NCI-H2227 (cell line): ENCODE measurements around the gene THBD.

Source experiments
- DNase-seq: peaks from one replicate; lab custom pipeline; 2025; ENCODE audit not compliant: unreplicated experiment; lab: John Stamatoyannopoulos, UW

Gene THBD, protein sequence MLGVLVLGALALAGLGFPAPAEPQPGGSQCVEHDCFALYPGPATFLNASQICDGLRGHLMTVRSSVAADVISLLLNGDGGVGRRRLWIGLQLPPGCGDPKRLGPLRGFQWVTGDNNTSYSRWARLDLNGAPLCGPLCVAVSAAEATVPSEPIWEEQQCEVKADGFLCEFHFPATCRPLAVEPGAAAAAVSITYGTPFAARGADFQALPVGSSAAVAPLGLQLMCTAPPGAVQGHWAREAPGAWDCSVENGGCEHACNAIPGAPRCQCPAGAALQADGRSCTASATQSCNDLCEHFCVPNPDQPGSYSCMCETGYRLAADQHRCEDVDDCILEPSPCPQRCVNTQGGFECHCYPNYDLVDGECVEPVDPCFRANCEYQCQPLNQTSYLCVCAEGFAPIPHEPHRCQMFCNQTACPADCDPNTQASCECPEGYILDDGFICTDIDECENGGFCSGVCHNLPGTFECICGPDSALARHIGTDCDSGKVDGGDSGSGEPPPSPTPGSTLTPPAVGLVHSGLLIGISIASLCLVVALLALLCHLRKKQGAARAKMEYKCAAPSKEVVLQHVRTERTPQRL

DNA sequence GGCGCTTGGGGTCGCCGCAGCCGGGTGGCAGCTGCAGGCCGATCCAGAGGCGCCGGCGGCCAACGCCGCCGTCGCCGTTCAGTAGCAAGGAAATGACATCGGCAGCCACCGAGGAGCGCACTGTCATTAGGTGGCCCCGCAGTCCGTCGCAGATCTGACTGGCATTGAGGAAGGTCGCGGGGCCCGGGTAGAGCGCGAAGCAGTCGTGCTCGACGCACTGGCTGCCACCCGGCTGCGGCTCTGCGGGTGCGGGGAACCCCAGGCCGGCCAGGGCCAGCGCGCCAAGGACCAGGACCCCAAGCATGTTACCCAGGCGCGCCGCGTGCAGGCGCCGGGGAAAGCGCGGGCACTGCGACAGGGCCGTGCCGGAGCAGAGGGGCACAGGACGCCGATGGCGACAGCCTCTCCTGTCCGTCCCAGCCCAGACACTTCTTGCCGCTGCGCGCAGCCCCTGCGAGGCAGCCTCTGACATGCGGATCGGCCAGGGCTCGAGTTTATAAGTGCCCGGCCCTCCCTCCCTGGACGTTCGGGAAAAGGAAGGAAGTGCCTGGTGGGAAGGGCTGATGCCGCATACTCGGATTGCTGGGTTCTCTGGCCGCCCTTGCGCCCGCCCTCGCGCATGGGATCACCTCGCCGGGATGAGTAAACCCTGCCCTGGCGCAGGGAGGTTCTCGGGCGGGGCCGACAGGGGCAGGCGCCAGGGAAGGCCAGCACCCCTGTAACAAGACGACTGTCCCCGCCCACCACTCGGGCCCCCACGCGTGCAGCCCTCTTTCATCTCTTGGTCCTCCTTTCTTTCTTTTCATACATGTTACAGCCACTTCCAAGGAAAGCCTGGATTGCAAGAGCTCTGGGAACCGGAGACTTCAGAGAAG, at the start of gene THBD:
THBD (minus strand) TSS at position 472 of the 875 bp plus-strand sequence; CDS start at position 304, 168 bp downstream.
- no peak for DNase-seq

DNA sequence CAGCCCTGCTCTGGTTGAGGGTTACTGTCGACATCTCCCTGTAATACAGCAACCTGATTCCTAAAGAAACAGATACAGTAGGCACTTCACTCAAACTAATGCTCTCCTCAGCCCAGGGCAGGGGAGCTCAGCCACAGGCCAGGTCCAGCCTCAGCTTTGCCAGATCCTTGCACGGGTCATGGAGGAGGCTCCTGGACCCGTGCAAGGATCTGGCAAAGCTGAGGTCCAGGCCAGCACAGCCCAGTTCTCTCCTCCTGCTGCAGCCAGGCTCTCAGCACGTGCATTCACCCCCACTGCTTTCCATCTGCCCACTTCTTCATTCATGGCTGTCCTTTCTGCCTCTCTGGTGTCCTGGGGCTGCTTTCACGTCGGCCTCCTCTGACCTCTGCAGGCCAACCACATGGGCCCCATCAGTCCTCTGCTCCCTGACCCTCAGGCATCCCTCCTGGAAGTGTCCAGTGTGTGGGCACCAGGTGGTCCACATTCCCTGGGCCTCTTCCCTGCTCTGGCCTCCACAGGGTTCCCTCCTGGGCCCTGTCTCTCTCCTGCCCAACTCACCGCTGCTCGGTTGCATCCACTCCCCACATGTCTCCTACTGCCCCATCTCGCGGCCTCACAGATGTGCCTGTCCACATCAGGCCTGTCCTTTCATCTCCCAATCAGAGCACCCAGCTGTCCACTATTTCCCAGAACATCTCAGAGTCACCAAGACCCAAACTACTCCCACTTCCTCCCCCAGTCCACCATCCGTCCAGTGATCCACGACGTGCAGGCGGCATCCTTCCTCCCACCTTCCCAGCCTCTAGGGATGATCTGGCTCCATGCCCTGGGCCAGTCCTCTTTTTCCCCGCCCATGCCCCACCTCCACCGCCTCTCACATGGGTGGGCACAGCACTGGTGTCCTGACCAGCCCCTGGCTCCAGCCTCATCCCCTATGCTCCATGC, 48.4 kb upstream of the THBD start:
- no peak for DNase-seq

DNA sequence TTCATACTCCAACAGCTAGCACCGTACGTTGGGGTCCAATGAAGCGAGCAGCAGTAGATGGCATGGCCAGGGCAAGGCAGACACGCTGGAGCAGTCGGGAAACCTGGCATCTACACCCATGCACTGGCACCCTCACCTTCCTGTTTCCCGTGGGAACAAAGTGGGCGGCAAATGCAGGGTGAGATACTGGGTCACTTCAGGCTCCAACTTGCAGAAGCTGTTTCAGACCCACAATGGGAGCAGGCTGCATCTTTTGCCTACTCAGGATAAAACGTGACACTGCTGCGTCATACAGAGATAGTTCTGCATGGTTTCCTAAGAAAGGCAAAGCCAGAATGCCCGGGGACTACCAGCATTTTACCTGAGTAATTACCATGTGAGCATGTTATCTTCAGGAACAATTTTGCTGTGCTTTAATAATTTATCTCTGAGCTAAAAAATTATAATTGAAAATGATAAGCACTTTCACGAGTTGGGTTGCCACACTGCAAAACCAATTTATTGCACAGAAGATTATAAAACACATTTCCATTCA, 47.6 kb upstream of the THBD start:
- DNase-seq: no peak

DNA sequence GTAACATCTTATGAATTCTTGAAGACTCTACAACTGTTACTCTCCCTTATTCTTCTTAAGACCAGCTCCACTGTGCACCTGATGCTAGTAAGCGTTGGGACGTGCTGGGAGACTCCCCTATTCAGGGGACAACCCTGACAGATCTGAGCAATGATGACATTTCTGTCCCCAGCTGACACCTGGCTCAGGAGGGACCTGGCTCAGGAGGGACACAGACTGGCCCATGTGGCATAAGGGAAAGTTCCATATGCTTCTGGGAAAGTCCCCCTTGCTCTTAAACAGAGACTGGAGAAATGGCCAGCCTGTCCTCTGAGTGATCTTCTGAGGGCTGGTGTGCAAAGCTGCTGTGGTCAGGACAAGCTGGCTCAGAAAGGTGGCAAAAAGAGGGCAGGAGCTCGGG, 46.6 kb upstream of the THBD start:
- DNase-seq: no peak

DNA sequence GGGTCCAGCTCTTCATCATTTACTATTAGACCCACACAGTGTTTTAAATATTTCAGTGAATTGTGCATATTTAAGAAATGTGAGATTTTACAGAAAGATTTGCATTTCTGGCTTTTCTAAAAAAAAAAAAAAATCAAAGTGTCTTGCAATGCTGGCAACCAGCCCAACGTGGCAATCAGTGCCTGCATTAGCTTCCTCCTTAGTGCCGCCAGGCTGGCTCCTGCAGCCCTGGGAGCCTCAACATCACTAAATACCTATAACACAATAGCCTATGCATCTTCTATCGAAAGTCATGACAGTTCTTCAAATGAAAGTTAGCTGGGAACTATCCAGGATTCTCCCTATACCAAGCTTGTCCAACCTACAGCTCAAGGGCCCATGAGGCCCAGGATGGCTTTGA, 46.0 kb upstream of the THBD start:
- no peak for DNase-seq

DNA sequence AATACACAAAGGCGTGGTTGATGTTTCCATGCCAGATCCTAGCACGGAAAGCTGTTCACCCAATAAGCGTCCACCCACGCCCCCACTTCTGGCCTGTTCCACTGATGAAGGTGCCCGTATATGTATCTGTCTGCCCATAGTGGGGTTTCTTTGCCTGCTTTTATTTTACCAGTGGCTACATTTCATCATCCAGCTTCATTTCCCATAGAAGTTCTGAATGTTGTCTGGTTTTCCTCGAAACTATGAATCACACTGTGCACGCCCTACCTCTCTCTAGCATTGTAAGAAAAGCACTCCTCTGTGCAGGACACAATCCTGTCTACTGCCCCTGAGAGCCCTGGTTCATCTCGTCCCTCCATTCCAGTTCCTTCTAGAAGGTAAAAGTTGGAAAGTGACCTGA, 45.5 kb upstream of the THBD start:
- no peak for DNase-seq

DNA sequence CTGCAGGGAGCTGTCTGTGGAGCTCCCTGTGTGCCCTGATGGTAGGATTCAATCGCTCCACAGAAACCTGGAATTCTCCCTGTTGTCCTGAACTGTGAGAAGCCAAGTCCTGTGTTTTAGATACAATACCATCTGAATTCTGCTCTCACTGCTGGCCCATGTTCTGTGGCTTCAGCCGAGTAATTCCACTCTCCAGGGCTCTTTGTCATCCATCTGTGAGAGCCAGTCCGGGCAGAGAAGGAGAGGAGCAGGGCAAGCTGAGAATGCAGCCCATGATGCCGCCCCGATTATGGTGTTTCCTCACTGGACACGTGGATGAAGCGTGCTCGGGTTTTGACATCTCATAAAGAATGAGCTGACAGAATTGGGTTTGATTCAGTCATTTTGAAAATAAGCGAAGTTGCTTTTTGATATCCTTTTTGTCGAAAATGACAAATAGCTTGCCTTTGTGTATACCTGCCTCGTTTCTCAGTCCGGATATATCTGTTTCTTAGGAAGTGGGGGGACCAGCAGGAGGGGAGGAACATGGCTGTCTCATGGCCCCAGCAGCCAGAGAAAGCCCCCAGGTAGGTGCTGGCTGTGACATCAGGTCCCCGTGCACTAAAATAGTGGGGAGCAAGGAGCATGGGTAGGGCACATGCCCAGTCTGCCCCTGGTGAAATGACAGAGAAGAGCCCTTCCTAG, 44.9 kb upstream of the THBD start:
- no peak for DNase-seq

DNA sequence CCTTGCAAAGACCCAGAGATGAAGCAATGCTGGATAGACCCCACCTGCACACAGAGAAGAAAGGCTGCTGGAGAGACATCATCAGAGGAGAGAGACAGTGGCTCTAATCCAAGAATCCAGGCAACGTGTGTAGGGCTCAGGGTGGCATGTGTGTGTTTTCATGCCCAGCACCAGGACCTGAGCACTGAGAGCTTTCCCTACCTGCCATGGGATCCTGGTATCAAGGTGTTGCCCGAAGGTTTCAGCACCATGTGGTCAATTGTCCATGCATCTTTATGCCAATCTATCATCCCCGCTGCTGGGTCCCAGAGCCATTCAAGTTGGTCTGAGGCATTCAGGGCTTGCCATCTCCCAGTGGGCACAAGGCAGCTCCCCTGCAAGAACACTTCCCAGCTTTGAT, 44.1 kb upstream of the THBD start:
- no peak for DNase-seq

DNA sequence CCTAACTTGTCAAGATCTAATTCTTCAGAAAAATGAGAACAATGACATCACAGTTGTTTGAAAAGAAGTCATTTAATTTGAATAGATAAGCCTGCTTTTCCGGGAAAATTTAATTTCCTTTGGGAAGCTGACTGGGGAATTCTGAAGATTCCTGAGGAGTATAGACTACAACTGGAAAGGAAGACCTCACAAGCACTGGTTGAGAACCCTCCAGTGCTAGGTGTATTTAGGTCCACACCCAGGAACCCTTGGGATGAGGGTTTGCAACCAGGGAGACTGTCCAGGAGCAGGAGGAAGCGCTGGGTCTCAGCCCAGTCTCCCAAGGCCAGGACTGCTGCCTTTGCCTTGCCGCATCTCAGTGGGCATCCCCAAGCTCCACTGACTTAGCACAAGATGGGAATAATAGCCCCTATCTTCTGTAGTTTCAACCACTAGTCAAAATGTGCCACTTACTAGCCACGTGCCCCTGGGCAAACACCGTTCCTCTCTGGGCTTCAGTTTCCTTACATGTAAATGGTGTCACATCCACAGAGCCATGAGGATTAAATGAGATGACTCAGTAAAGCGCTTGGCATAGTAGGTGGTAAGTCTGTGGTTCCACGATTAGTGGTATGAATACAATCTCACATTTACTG, 43.5 kb upstream of the THBD start:
- DNase-seq: no peak

DNA sequence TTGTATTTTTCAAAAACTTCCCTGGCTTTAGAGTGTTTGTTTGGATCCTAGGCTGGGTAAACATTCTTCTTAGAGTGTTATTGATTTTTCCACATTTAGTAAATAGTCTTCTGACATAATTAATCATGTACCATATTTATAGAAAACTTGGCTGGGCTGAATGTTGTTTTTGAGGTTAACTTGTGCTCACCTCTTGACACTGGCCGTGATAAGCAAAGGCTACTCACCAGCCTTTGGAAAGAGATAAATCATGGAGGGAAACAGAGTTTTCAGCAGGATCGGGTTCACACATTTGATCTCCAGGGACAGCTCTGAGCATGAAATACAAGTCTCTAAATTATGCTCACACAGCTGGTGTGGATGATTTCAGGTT, 42.9 kb upstream of the THBD start:
- no peak for DNase-seq

DNA sequence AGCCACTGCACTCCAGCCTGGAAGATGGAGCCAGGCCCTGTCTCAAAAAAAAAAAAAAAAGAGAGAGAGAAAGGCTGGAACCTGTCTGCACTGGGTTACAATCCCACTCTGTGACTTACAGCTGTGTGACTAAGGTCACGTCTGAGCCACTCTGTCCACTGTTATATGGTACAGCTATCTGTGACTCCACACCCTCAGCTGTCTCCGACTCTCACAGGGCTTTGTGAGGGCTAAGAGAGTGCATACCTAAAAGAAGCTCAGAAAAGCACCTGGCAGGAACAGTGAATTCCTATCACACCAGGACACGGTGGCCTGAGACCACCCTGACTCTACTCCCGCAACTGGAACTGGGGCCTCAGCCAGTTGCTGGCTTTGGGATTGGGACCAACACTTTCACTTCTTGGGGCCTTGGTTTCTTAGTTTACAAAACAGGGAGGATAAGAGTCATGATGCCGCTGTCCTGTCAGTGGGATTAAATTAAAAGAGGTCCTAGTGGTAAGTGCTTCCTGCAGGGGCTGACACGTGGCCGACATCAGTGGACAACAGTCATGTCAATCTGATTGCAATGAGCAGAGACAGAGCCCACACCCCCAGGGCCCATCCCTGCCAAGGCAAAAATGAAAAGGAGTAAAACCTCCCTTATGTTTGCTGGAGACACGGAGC, 42.4 kb upstream of the THBD start:
- DNase-seq: no peak

DNA sequence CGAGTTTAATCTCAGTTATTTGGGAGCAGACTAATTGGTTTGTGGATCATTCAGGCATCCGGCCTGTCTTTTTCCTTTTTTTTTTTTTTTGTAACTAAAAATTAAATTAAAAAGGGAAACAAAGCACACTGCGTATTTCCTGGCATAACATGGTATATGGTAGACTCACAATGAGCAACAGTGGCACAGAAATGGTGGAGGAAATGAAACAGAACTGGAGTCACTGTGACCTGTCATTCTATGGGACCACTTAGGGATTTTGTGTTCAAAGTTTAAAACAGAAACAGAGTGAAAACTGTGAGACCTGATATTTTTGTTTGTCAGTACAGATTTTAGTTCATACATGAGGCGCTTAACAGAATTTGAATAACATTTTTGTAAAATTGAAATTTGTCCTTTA, 41.4 kb upstream of the THBD start:
- DNase-seq: no peak

DNA sequence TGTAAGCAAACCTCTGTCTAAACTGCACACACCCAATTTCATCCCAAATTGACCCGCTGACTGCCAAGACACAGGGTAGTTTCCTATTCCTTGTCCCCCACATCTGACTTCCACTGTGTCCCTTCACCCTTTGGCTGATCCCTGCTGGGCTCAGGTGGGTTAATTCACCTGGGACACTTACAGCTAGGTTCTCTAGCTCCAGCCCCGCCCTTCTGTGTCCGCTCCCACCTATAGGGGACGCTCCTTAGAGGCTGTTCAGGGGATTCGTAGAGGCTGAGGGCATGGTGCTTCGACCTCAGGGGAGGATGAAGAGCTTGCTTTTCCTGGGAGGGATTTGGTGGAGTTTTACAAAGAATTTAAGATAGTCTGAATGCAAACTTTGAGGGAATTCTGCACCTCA, 40.7 kb upstream of the THBD start:
- no peak for DNase-seq

DNA sequence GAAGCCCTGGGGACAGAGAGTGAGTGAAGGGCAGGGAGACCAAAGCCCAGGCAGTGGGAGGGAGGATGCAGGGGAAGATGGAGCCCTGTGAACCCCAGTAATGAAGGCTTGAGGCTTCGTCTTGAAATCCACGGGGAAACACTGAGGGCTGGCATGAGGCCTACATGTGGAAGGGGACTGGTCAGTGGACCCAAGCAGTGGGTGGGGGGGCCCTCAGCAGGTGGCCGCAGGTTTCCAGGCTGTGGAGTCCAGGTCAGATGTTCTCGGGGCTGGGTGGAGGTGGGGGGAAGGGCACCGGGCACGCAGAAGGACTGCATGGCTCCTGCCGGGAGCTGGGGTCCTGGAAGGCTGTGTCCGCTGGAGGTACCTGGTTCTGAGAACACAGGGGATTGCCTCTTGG, 39.4 kb upstream of the THBD start:
- no peak for DNase-seq

DNA sequence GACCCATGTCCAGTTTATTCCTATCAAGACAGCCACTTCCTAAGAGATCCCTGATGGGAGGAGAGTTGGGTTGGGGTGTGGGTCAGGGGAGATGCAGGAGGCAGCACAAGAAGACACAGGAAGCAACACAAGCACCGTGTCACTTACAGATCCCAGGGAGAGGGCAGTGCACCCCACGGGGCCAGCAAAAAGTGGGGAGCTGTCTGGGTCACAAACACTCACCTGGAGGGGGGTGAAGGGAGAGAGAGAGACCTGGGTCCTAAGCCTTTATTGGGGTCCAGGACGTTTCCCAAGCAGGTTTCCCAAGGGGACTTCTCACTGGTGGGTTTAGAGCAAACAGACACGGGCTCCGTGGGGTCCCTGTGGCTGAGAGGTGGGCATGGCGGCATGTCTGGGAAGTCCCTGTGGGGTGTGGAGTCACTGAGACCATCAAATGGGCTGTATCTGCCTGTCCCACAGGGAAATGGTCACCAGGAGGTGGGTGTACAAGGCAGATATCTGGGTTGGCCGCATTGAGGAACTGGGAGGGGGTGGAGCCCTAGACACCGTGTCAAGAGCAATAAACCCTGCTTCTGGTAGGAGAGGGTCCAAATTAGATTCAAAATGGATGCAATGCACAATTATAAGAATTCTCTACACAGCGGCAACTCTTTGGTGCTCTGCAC, 38.2 kb upstream of the THBD start:
- no peak for DNase-seq

DNA sequence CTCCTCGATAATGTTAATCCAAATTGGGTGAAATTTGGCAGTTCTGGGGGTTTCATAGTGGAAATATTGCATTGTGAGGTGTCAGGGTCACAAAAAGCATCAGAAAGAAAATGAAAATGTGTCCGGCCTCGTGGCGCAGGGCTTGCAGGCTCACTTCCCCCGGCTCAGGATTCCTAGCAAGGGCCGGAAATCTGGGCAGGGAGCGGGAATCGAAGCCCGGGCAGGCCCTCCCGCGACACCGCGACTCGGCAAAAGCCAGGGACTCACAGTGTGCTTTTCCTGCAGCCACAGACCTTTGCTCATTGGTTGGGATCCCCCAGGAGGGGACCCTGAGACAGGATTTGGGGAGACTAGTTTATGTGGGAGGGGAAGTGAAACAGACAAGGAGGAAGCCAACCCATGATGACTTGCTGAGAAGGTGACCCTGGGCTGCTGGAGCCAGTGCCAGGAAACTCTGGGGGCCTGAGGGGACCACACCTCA, 37.5 kb upstream of the THBD start:
- DNase-seq: no peak

DNA sequence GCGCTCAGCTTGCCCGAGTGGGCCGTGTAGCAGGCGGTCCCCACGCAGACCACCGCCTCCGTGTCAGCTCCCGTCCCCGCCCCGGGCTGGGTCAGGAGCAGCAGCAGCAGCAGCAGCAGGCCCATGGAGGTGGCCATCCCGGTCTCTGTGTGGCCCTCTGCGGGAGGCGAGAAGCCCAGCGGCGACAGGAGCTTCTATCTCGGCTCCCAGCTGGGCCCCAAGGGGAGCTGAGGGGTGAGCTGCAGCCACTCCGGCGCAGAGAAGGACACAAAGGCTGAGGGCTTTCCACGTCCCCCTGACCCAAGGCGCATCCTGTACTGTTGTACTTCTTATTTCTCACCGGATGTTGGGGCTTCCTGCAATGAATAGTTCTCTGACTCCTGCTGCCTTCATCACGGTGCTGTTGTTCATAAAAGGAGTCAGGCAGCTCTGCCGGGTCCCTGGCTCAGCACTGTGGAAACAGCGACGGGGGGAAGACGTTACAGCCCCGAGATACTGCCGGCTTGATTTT, 36.6 kb upstream of the THBD start, which contains the start of gene CD93:
CD93 (minus strand) TSS at position 269 of the 511 bp plus-strand sequence; CDS start at position 137, 132 bp downstream.
- DNase-seq: no peak
